KMS-11 (cell line): ENCODE data around the gene C2CD2.

Experiments
- H2AFZ ChIP-seq: fragments of 200-600 bp; sonication (generic); 2 replicates; pipeline ENCODE4 v1.6.1; 2016; ENCODE audit warnings: antibody characterized with exemption, mixed run types, low read depth
- H3K27ac ChIP-seq: fragments of 200-600 bp; sonication (generic); 2 replicates; pipeline ENCODE4 v1.6.1; 2016; ENCODE audit warnings: mild to moderate bottlenecking, mixed run types
- H3K27me3 ChIP-seq: fragments of 200-600 bp; sonication (generic); 2 replicates; pipeline ENCODE4 v1.6.1; 2017; ENCODE audit warnings: mild to moderate bottlenecking, low read depth, mixed run types, moderate library complexity; ENCODE audit not compliant: insufficient read depth
- H3K36me3 ChIP-seq: fragments of 200-600 bp; sonication (generic); 2 replicates; pipeline ENCODE4 v1.6.1; 2017; ENCODE audit warnings: mild to moderate bottlenecking, mixed run types; ENCODE audit not compliant: insufficient read depth
- H3K4me1 ChIP-seq: fragments of 200-600 bp; sonication (generic); 2 replicates; pipeline ENCODE4 v1.6.1; 2016; ENCODE audit warnings: mild to moderate bottlenecking, low read depth, mixed run types; ENCODE audit not compliant: poor library complexity, severe bottlenecking
- H3K4me2 ChIP-seq: fragments of 200-600 bp; sonication (generic); 2 replicates; pipeline ENCODE4 v1.7.0; 2016; ENCODE audit warnings: mild to moderate bottlenecking, mixed run types
- H3K4me3 ChIP-seq: fragments of 200-600 bp; sonication (generic); IDR thresholded peaks from 2 replicates; pipeline ENCODE4 v1.6.1; 2017; ENCODE audit warnings: low read depth, low read length, mixed read lengths; ENCODE audit not compliant: insufficient read depth
- H3K79me2 ChIP-seq: fragments of 200-600 bp; sonication (generic); 2 replicates; pipeline ENCODE4 v1.6.1; 2016; ENCODE audit warnings: low read depth, mixed run types; ENCODE audit not compliant: insufficient read depth
- H3K9ac ChIP-seq: fragments of 200-600 bp; sonication (generic); 2 replicates; pipeline ENCODE4 v1.6.1; 2016; ENCODE audit warnings: mild to moderate bottlenecking, mixed run types
- H4K20me1 ChIP-seq: fragments of 200-600 bp; sonication (generic); 2 replicates; pipeline ENCODE4 v1.6.1; 2016; ENCODE audit warnings: mild to moderate bottlenecking, mixed run types; ENCODE audit not compliant: insufficient read depth
- CTCF ChIP-seq: fragments of 200-600 bp; sonication (generic); conservative IDR thresholded peaks from 2 replicates; pipeline ENCODE4 v1.6.1; 2017; ENCODE audit warnings: low read depth, mild to moderate bottlenecking, antibody characterized with exemption, low read length, moderate library complexity, mixed read lengths

The C2CD2 gene

GRCh38 chr21:41891132-41891531, 62.7 kb downstream of the C2CD2 start:
- Histone ChIP-seq H3K4me1 (peaks cover 12% of the 10 kb centered on the region), H3K79me2 (no peaks in the 10 kb centered on the region), H3K36me3 (no peaks in the 10 kb centered on the region), H3K4me2 (no peak overlapping the region), H2AFZ (no peak overlapping the region), H3K27me3 (no peaks in the 10 kb centered on the region), H3K27ac (no peak overlapping the region), H3K4me3 (no peak overlapping the region), H3K9ac (no peak overlapping the region), H4K20me1 (no peaks in the 10 kb centered on the region)
- no peak for TF ChIP-seq CTCF

- H3K79me2 ChIP-seq = no peaks in the 10 kb centered on the region
- H3K9ac ChIP-seq = no peak overlapping the region
- no peak overlapping the region for H3K27ac ChIP-seq
- no peaks in the 10 kb centered on the region for H4K20me1 ChIP-seq
- no peak overlapping the region for H3K4me2 ChIP-seq
- no peaks in the 10 kb centered on the region for H3K36me3 ChIP-seq
- no peak overlapping the region for H2AFZ ChIP-seq
- H3K27me3 ChIP-seq = no peaks in the 10 kb centered on the region
- H3K4me1 ChIP-seq = peaks cover 19% of the 10 kb centered on the region
- H3K4me3 ChIP-seq = no peak overlapping the region
- no peak for TF ChIP-seq CTCF
Measured at GRCh38 chr21:41890355-41890754, 63.5 kb downstream of the C2CD2 start.

- no peaks in the 10 kb centered on the region for H3K36me3 ChIP-seq
- no peaks in the 10 kb centered on the region for H4K20me1 ChIP-seq
- no peak overlapping the region for H3K27ac ChIP-seq
- no peak overlapping the region for H2AFZ ChIP-seq
- no peak for TF ChIP-seq CTCF
- H3K4me1 ChIP-seq = peaks cover 27% of the 10 kb centered on the region
- H3K9ac ChIP-seq = no peak overlapping the region
- H3K4me2 ChIP-seq = no peak overlapping the region
- no peak overlapping the region for H3K4me3 ChIP-seq
- H3K79me2 ChIP-seq = no peaks in the 10 kb centered on the region
- no peaks in the 10 kb centered on the region for H3K27me3 ChIP-seq
Measured at GRCh38 chr21:41888749-41889376, 65.0 kb downstream of the C2CD2 start.

- Histone ChIP-seq H3K27me3 (no peaks in the 10 kb centered on the region), H4K20me1 (no peaks in the 10 kb centered on the region), H3K27ac (no peak overlapping the region), H3K4me2 (no peak overlapping the region), H3K79me2 (no peaks in the 10 kb centered on the region), H2AFZ (no peak overlapping the region), H3K36me3 (no peaks in the 10 kb centered on the region), H3K9ac (no peak overlapping the region), H3K4me1 (peaks cover 27% of the 10 kb centered on the region), H3K4me3 (no peak overlapping the region)
- no peak for TF ChIP-seq CTCF
Measured at GRCh38 chr21:41887667-41888066, 66.2 kb downstream of the C2CD2 start.
